ENCODE measurements around the gene SETBP1.

The SETBP1 gene

GRCh38 chr18:44693030-44693784 lies 12.5 kb downstream of the SETBP1 start:
- H3K9ac ChIP-seq (ENCODE audit: low read length), result no peak overlapping the region
- peaks cover 18% of the 10 kb centered on the region for H3K4me1 ChIP-seq (ENCODE audit: control insufficient read depth, insufficient read depth, low read length)
- no peaks in the 10 kb centered on the region for H3K9me3 ChIP-seq (ENCODE audit: control insufficient read depth, insufficient read depth, low read depth, low read length)

GRCh38 chr18:44695503-44695902 lies 14.8 kb downstream of the SETBP1 start:
- no peak overlapping the region for H3K4me3 ChIP-seq (ENCODE audit: low read depth, low read length)
- no peaks in the 10 kb centered on the region for H3K9me3 ChIP-seq (ENCODE audit: control insufficient read depth, insufficient read depth, low read depth, low read length)
- H3K27me3 ChIP-seq (ENCODE audit: control insufficient read depth, insufficient read depth, low read length), result no peaks in the 10 kb centered on the region
- no peak overlapping the region for H3K27ac ChIP-seq (ENCODE audit: low read depth, low read length)
- no peaks in the 10 kb centered on the region for H3K36me3 ChIP-seq (ENCODE audit: control insufficient read depth, insufficient read depth, low read length)
- H3K9ac ChIP-seq (ENCODE audit: low read length), result no peak overlapping the region
- peaks cover 28% of the 10 kb centered on the region for H3K4me1 ChIP-seq (ENCODE audit: control insufficient read depth, insufficient read depth, low read length)

More at GRCh38 chr18:44693030-44693784, 12.5 kb downstream of the SETBP1 start:
- no peak overlapping the region for H3K27ac ChIP-seq (ENCODE audit: low read depth, low read length)
- H3K36me3 ChIP-seq (ENCODE audit: control insufficient read depth, insufficient read depth, low read length), result no peaks in the 10 kb centered on the region
- H3K27me3 ChIP-seq (ENCODE audit: control insufficient read depth, insufficient read depth, low read length), result no peaks in the 10 kb centered on the region
- H3K4me3 ChIP-seq (ENCODE audit: low read depth, low read length), result no peak overlapping the region

GRCh38 chr18:44696892-44697291 lies 16.2 kb downstream of the SETBP1 start:
- Histone ChIP-seq H3K27me3 (ENCODE audit: control insufficient read depth, insufficient read depth, low read length) (no peaks in the 10 kb centered on the region), H3K4me1 (ENCODE audit: control insufficient read depth, insufficient read depth, low read length) (peaks cover 38% of the 10 kb centered on the region), H3K27ac (ENCODE audit: low read depth, low read length) (no peak overlapping the region), H3K9ac (ENCODE audit: low read length) (no peak overlapping the region), H3K36me3 (ENCODE audit: control insufficient read depth, insufficient read depth, low read length) (no peaks in the 10 kb centered on the region), H3K4me3 (ENCODE audit: low read depth, low read length) (no peak overlapping the region), H3K9me3 (ENCODE audit: control insufficient read depth, insufficient read depth, low read depth, low read length) (no peaks in the 10 kb centered on the region)

GRCh38 chr18:44697315-44697714 lies 16.6 kb downstream of the SETBP1 start:
- Histone ChIP-seq H3K36me3 (ENCODE audit: control insufficient read depth, insufficient read depth, low read length) (no peaks in the 10 kb centered on the region), H3K4me1 (ENCODE audit: control insufficient read depth, insufficient read depth, low read length) (peaks cover 38% of the 10 kb centered on the region), H3K27ac (ENCODE audit: low read depth, low read length) (no peak overlapping the region), H3K27me3 (ENCODE audit: control insufficient read depth, insufficient read depth, low read length) (no peaks in the 10 kb centered on the region), H3K9ac (ENCODE audit: low read length) (no peak overlapping the region), H3K9me3 (ENCODE audit: control insufficient read depth, insufficient read depth, low read depth, low read length) (no peaks in the 10 kb centered on the region), H3K4me3 (ENCODE audit: low read depth, low read length) (no peak overlapping the region)

- peaks cover 39% of the 10 kb centered on the region for H3K4me1 ChIP-seq (ENCODE audit: control insufficient read depth, insufficient read depth, low read length)
- H3K27ac ChIP-seq (ENCODE audit: low read depth, low read length), result no peak overlapping the region
- no peak overlapping the region for H3K9ac ChIP-seq (ENCODE audit: low read length)
- H3K36me3 ChIP-seq (ENCODE audit: control insufficient read depth, insufficient read depth, low read length), result no peaks in the 10 kb centered on the region
- H3K27me3 ChIP-seq (ENCODE audit: control insufficient read depth, insufficient read depth, low read length), result no peaks in the 10 kb centered on the region
- H3K9me3 ChIP-seq (ENCODE audit: control insufficient read depth, insufficient read depth, low read depth, low read length), result no peaks in the 10 kb centered on the region
- no peak overlapping the region for H3K4me3 ChIP-seq (ENCODE audit: low read depth, low read length)
Measured at GRCh38 chr18:44698518-44698917, 17.8 kb downstream of the SETBP1 start.

GRCh38 chr18:44699572-44700261 lies 19.0 kb downstream of the SETBP1 start:
- Histone ChIP-seq H3K36me3 (ENCODE audit: control insufficient read depth, insufficient read depth, low read length) (no peaks in the 10 kb centered on the region), H3K9ac (ENCODE audit: low read length) (no peak overlapping the region), H3K27me3 (ENCODE audit: control insufficient read depth, insufficient read depth, low read length) (no peaks in the 10 kb centered on the region), H3K9me3 (ENCODE audit: control insufficient read depth, insufficient read depth, low read depth, low read length) (no peaks in the 10 kb centered on the region), H3K4me3 (ENCODE audit: low read depth, low read length) (no peak overlapping the region), H3K27ac (ENCODE audit: low read depth, low read length) (no peak overlapping the region), H3K4me1 (ENCODE audit: control insufficient read depth, insufficient read depth, low read length) (peaks cover 42% of the 10 kb centered on the region)

- Histone ChIP-seq H3K36me3 (ENCODE audit: control insufficient read depth, insufficient read depth, low read length) (no peaks in the 10 kb centered on the region), H3K4me3 (ENCODE audit: low read depth, low read length) (no peak overlapping the region), H3K4me1 (ENCODE audit: control insufficient read depth, insufficient read depth, low read length) (peaks cover 42% of the 10 kb centered on the region), H3K9ac (ENCODE audit: low read length) (no peak overlapping the region), H3K9me3 (ENCODE audit: control insufficient read depth, insufficient read depth, low read depth, low read length) (no peaks in the 10 kb centered on the region), H3K27ac (ENCODE audit: low read depth, low read length) (no peak overlapping the region), H3K27me3 (ENCODE audit: control insufficient read depth, insufficient read depth, low read length) (no peaks in the 10 kb centered on the region)
Measured at GRCh38 chr18:44700652-44701051, 20.0 kb downstream of the SETBP1 start.

GRCh38 chr18:44701227-44701626 lies 20.5 kb downstream of the SETBP1 start:
- Histone ChIP-seq H3K27me3 (ENCODE audit: control insufficient read depth, insufficient read depth, low read length) (no peaks in the 10 kb centered on the region), H3K9me3 (ENCODE audit: control insufficient read depth, insufficient read depth, low read depth, low read length) (no peaks in the 10 kb centered on the region), H3K27ac (ENCODE audit: low read depth, low read length) (no peak overlapping the region), H3K4me1 (ENCODE audit: control insufficient read depth, insufficient read depth, low read length) (peaks cover 38% of the 10 kb centered on the region), H3K9ac (ENCODE audit: low read length) (no peak overlapping the region), H3K36me3 (ENCODE audit: control insufficient read depth, insufficient read depth, low read length) (no peaks in the 10 kb centered on the region), H3K4me3 (ENCODE audit: low read depth, low read length) (no peak overlapping the region)

GRCh38 chr18:44702594-44702993 lies 21.9 kb downstream of the SETBP1 start:
- no peaks in the 10 kb centered on the region for H3K9me3 ChIP-seq (ENCODE audit: control insufficient read depth, insufficient read depth, low read depth, low read length)
- no peak overlapping the region for H3K4me3 ChIP-seq (ENCODE audit: low read depth, low read length)
- no peaks in the 10 kb centered on the region for H3K36me3 ChIP-seq (ENCODE audit: control insufficient read depth, insufficient read depth, low read length)
- no peaks in the 10 kb centered on the region for H3K27me3 ChIP-seq (ENCODE audit: control insufficient read depth, insufficient read depth, low read length)
- H3K4me1 ChIP-seq (ENCODE audit: control insufficient read depth, insufficient read depth, low read length), result peaks cover 25% of the 10 kb centered on the region
- H3K9ac ChIP-seq (ENCODE audit: low read length), result no peak overlapping the region
- no peak overlapping the region for H3K27ac ChIP-seq (ENCODE audit: low read depth, low read length)

- H3K27ac ChIP-seq (ENCODE audit: low read depth, low read length), result no peak overlapping the region
- no peaks in the 10 kb centered on the region for H3K9me3 ChIP-seq (ENCODE audit: control insufficient read depth, insufficient read depth, low read depth, low read length)
- H3K27me3 ChIP-seq (ENCODE audit: control insufficient read depth, insufficient read depth, low read length), result no peaks in the 10 kb centered on the region
- peaks cover 24% of the 10 kb centered on the region for H3K4me1 ChIP-seq (ENCODE audit: control insufficient read depth, insufficient read depth, low read length)
- no peak overlapping the region for H3K9ac ChIP-seq (ENCODE audit: low read length)
- no peaks in the 10 kb centered on the region for H3K36me3 ChIP-seq (ENCODE audit: control insufficient read depth, insufficient read depth, low read length)
- H3K4me3 ChIP-seq (ENCODE audit: low read depth, low read length), result no peak overlapping the region
Measured at GRCh38 chr18:44704135-44704789, 23.6 kb downstream of the SETBP1 start.

GRCh38 chr18:44705075-44705675 lies 24.5 kb downstream of the SETBP1 start:
- no peaks in the 10 kb centered on the region for H3K9me3 ChIP-seq (ENCODE audit: control insufficient read depth, insufficient read depth, low read depth, low read length)
- H3K4me3 ChIP-seq (ENCODE audit: low read depth, low read length), result no peak overlapping the region
- no peak overlapping the region for H3K27ac ChIP-seq (ENCODE audit: low read depth, low read length)
- no peaks in the 10 kb centered on the region for H3K27me3 ChIP-seq (ENCODE audit: control insufficient read depth, insufficient read depth, low read length)
- H3K36me3 ChIP-seq (ENCODE audit: control insufficient read depth, insufficient read depth, low read length), result no peaks in the 10 kb centered on the region
- H3K4me1 ChIP-seq (ENCODE audit: control insufficient read depth, insufficient read depth, low read length), result peaks cover 17% of the 10 kb centered on the region
- H3K9ac ChIP-seq (ENCODE audit: low read length), result no peak overlapping the region

All from HUES6 (cell line).